ENCODE data around the gene INAFM1. TPM values are rescaled to one million over a fixed set of nuclear protein-coding genes. Genes with fewer than 3 reads are reported as not detected.
A peak's percentile ranks its signal among the peaks of the same experiment; 100 is the strongest.

INAFM1 gene
- total and polyA plus RNA-seq, 5 donors from 2014 or later = 1.5 to 11.0 (median 2.6) TPM

- DNase-seq (no peak), ATAC-seq (ENCODE audit: low read depth in 2 of 2) (no peak)
- Mint-ChIP-seq H3K27ac (no peak overlapping the region), H3K4me1 (peaks cover 0 to 8% (median 5%) of the 10 kb centered on the region in 4 donors), H3K36me3 (peaks cover 29% of the 10 kb centered on the region), H3K4me3 (no peak overlapping the region), H3K27me3 (no peaks in the 10 kb centered on the region), H3K9me3 (no peaks in the 10 kb centered on the region)
- no peaks in the 10 kb centered on the region for H3K27me3 ChIP-seq (ENCODE audit: control insufficient read depth, insufficient read depth, low read length)
- peaks cover 40% of the 10 kb centered on the region for H3K36me3 ChIP-seq (ENCODE audit: control insufficient read depth, insufficient read depth, low read length)
- no peak overlapping the region for H3K4me3 ChIP-seq (ENCODE audit: low read depth, low read length)
- H3K27ac ChIP-seq (ENCODE audit: insufficient read depth, low read length, poor library complexity, severe bottlenecking) = no peak overlapping the region
- H3K9me3 ChIP-seq (ENCODE audit: control insufficient read depth in 2 of 2, low read length in 2 of 2) = no peaks in the 10 kb centered on the region
- H3K4me1 ChIP-seq (ENCODE audit: control insufficient read depth, insufficient read depth, low read length, poor library complexity, severe bottlenecking) = no peaks in the 10 kb centered on the region
These were observed 8.2 kb upstream of the INAFM1 start for GRCh38 chr19:47266401-47266941.

GRCh38 chr19:47267350-47267759 lies 7.3 kb upstream of the INAFM1 start:
- no peak overlapping the region for H3K27ac Mint-ChIP-seq
- peaks cover under 1 to 9% (median 5%) of the 10 kb centered on the region in 4 donors for H3K4me1 Mint-ChIP-seq
- ATAC-seq (ENCODE audit: low read depth in 2 of 2) (no peak), DNase-seq (no peak)
- H3K27me3 Mint-ChIP-seq = no peaks in the 10 kb centered on the region
- H3K27me3 ChIP-seq (ENCODE audit: control insufficient read depth, insufficient read depth, low read length) = no peaks in the 10 kb centered on the region
- H3K27ac ChIP-seq (ENCODE audit: insufficient read depth, low read length, poor library complexity, severe bottlenecking) = no peak overlapping the region
- H3K4me3 ChIP-seq (ENCODE audit: low read depth, low read length) = no peak overlapping the region
- H3K36me3 Mint-ChIP-seq = peaks cover 27% of the 10 kb centered on the region
- H3K9me3 Mint-ChIP-seq = peaks cover 0 to under 1% (median 0%) of the 10 kb centered on the region in 7 donors
- no peaks in the 10 kb centered on the region for H3K9me3 ChIP-seq (ENCODE audit: control insufficient read depth in 2 of 2, low read length in 2 of 2)
- H3K4me1 ChIP-seq (ENCODE audit: control insufficient read depth, insufficient read depth, low read length, poor library complexity, severe bottlenecking) = peaks cover under 1% of the 10 kb centered on the region
- peaks cover 39% of the 10 kb centered on the region for H3K36me3 ChIP-seq (ENCODE audit: control insufficient read depth, insufficient read depth, low read length)
- no peak overlapping the region for H3K4me3 Mint-ChIP-seq

GRCh38 chr19:47268028-47268427 lies 6.7 kb upstream of the INAFM1 start:
- H3K4me1 Mint-ChIP-seq = peaks cover 4 to 13% (median 5%) of the 10 kb centered on the region in 4 donors
- no peaks in the 10 kb centered on the region for H3K27me3 ChIP-seq (ENCODE audit: control insufficient read depth, insufficient read depth, low read length)
- peaks cover 7% of the 10 kb centered on the region for H3K4me1 ChIP-seq (ENCODE audit: control insufficient read depth, insufficient read depth, low read length, poor library complexity, severe bottlenecking)
- no peak overlapping the region for H3K27ac ChIP-seq (ENCODE audit: insufficient read depth, low read length, poor library complexity, severe bottlenecking)
- peaks cover 22% of the 10 kb centered on the region for H3K36me3 Mint-ChIP-seq
- peaks cover 34% of the 10 kb centered on the region for H3K36me3 ChIP-seq (ENCODE audit: control insufficient read depth, insufficient read depth, low read length)
- no peak overlapping the region for H3K4me3 ChIP-seq (ENCODE audit: low read depth, low read length)
- no peak for ATAC-seq (ENCODE audit: low read depth in 2 of 2)
- H3K9me3 ChIP-seq (ENCODE audit: control insufficient read depth in 2 of 2, low read length in 2 of 2) = no peaks in the 10 kb centered on the region
- DNase-seq = no peak
- peak overlapping the region in 1 of 4 donors; percentile 66 for H3K4me3 Mint-ChIP-seq
- H3K27ac Mint-ChIP-seq = no peak overlapping the region
- no peaks in the 10 kb centered on the region for H3K27me3 Mint-ChIP-seq
- peaks cover 0 to 1% (median 0%) of the 10 kb centered on the region in 7 donors for H3K9me3 Mint-ChIP-seq

GRCh38 chr19:47269596-47269995 lies 5.1 kb upstream of the INAFM1 start:
- DNase-seq = no peak
- H3K27me3 Mint-ChIP-seq = peaks cover 7% of the 10 kb centered on the region

GRCh38 chr19:47270408-47270807 lies 4.3 kb upstream of the INAFM1 start:
- Mint-ChIP-seq H3K27me3 (peaks cover 7% of the 10 kb centered on the region), H3K4me1 (peaks cover 4 to 15% (median 5%) of the 10 kb centered on the region in 4 donors), H3K36me3 (peaks cover 19% of the 10 kb centered on the region), H3K27ac (peak overlapping the region in 1 of 3 donors; percentile 67), H3K9me3 (peaks cover 0 to 1% (median 0%) of the 10 kb centered on the region in 7 donors), H3K4me3 (peak overlapping the region in 3 of 4 donors; percentile 36 to 89 (median 84))
- no peaks in the 10 kb centered on the region for H3K9me3 ChIP-seq (ENCODE audit: control insufficient read depth in 2 of 2, low read length in 2 of 2)
- ATAC-seq (ENCODE audit: low read depth in 2 of 2) (no peak), DNase-seq (no peak)
- no peak overlapping the region for H3K27ac ChIP-seq (ENCODE audit: insufficient read depth, low read length, poor library complexity, severe bottlenecking)
- H3K4me1 ChIP-seq (ENCODE audit: control insufficient read depth, insufficient read depth, low read length, poor library complexity, severe bottlenecking) = peaks cover 19% of the 10 kb centered on the region
- no peaks in the 10 kb centered on the region for H3K27me3 ChIP-seq (ENCODE audit: control insufficient read depth, insufficient read depth, low read length)
- no peak overlapping the region for H3K4me3 ChIP-seq (ENCODE audit: low read depth, low read length)
- peaks cover 20% of the 10 kb centered on the region for H3K36me3 ChIP-seq (ENCODE audit: control insufficient read depth, insufficient read depth, low read length)

More at GRCh38 chr19:47269596-47269995, 5.1 kb upstream of the INAFM1 start:
- peaks cover 0 to 1% (median 0%) of the 10 kb centered on the region in 7 donors for H3K9me3 Mint-ChIP-seq
- H3K4me3 Mint-ChIP-seq = peak overlapping the region in 2 of 4 donors; percentile 48 to 84
- no peak for ATAC-seq (ENCODE audit: low read depth in 2 of 2)
- Histone ChIP-seq H3K9me3 (ENCODE audit: control insufficient read depth in 2 of 2, low read length in 2 of 2) (no peaks in the 10 kb centered on the region), H3K4me3 (ENCODE audit: low read depth, low read length) (no peak overlapping the region), H3K27ac (ENCODE audit: insufficient read depth, low read length, poor library complexity, severe bottlenecking) (no peak overlapping the region), H3K36me3 (ENCODE audit: control insufficient read depth, insufficient read depth, low read length) (peaks cover 26% of the 10 kb centered on the region), H3K27me3 (ENCODE audit: control insufficient read depth, insufficient read depth, low read length) (no peaks in the 10 kb centered on the region), H3K4me1 (ENCODE audit: control insufficient read depth, insufficient read depth, low read length, poor library complexity, severe bottlenecking) (peaks cover 14% of the 10 kb centered on the region)
- H3K4me1 Mint-ChIP-seq = peaks cover 4 to 14% (median 5%) of the 10 kb centered on the region in 4 donors
- peak overlapping the region in 1 of 3 donors; percentile 52 for H3K27ac Mint-ChIP-seq
- peaks cover 22% of the 10 kb centered on the region for H3K36me3 Mint-ChIP-seq

GRCh38 chr19:47271949-47272348 lies 2.7 kb upstream of the INAFM1 start:
- Mint-ChIP-seq H3K4me1 (peaks cover 4 to 22% (median 7%) of the 10 kb centered on the region in 4 donors), H3K9me3 (peaks cover 0 to 1% (median 0%) of the 10 kb centered on the region in 7 donors), H3K27ac (peak overlapping the region in 2 of 3 donors; percentile 87 to 99), H3K27me3 (peaks cover 7% of the 10 kb centered on the region), H3K4me3 (peak overlapping the region in 3 of 4 donors; percentile 46 to 100 (median 87)), H3K36me3 (peaks cover 18% of the 10 kb centered on the region)
- ATAC-seq (ENCODE audit: low read depth in 2 of 2) (no peak), DNase-seq (no peak)
- no peaks in the 10 kb centered on the region for H3K9me3 ChIP-seq (ENCODE audit: control insufficient read depth in 2 of 2, low read length in 2 of 2)
- H3K27me3 ChIP-seq (ENCODE audit: control insufficient read depth, insufficient read depth, low read length) = no peaks in the 10 kb centered on the region
- no peak overlapping the region for H3K4me3 ChIP-seq (ENCODE audit: low read depth, low read length)
- H3K36me3 ChIP-seq (ENCODE audit: control insufficient read depth, insufficient read depth, low read length) = peaks cover 12% of the 10 kb centered on the region
- H3K27ac ChIP-seq (ENCODE audit: insufficient read depth, low read length, poor library complexity, severe bottlenecking) = no peak overlapping the region
- peaks cover 22% of the 10 kb centered on the region for H3K4me1 ChIP-seq (ENCODE audit: control insufficient read depth, insufficient read depth, low read length, poor library complexity, severe bottlenecking)

- peaks cover 22% of the 10 kb centered on the region for H3K4me1 ChIP-seq (ENCODE audit: control insufficient read depth, insufficient read depth, low read length, poor library complexity, severe bottlenecking)
- peaks cover 4 to 23% (median 7%) of the 10 kb centered on the region in 4 donors for H3K4me1 Mint-ChIP-seq
- peaks cover 7% of the 10 kb centered on the region for H3K36me3 ChIP-seq (ENCODE audit: control insufficient read depth, insufficient read depth, low read length)
- H3K27ac ChIP-seq (ENCODE audit: insufficient read depth, low read length, poor library complexity, severe bottlenecking) = peak overlapping the region; percentile 97
- peak overlapping the region; percentile 13 for H3K4me3 ChIP-seq (ENCODE audit: low read depth, low read length)
- peak overlapping the region; percentile 87 to 99 (median 99) for H3K27ac Mint-ChIP-seq
- peaks cover 0 to 1% (median 0%) of the 10 kb centered on the region in 7 donors for H3K9me3 Mint-ChIP-seq
- H3K36me3 Mint-ChIP-seq = peaks cover 15% of the 10 kb centered on the region
- H3K9me3 ChIP-seq (ENCODE audit: control insufficient read depth in 2 of 2, low read length in 2 of 2) = no peaks in the 10 kb centered on the region
- H3K27me3 ChIP-seq (ENCODE audit: control insufficient read depth, insufficient read depth, low read length) = no peaks in the 10 kb centered on the region
- peak overlapping the region; percentile 87 to 100 (median 98) for H3K4me3 Mint-ChIP-seq
- ATAC-seq (ENCODE audit: low read depth in 2 of 2) (no peak), DNase-seq (peak in 2 of 3 donors; percentile 49 to 50)
- H3K27me3 Mint-ChIP-seq = peaks cover 7% of the 10 kb centered on the region
These were observed 2.0 kb upstream of the INAFM1 start for GRCh38 chr19:47272448-47273312.

All from CD4-positive, CD25-positive, alpha-beta regulatory T cell (primary cell).